ENCODE data around the gene PRDM16.

DNA sequence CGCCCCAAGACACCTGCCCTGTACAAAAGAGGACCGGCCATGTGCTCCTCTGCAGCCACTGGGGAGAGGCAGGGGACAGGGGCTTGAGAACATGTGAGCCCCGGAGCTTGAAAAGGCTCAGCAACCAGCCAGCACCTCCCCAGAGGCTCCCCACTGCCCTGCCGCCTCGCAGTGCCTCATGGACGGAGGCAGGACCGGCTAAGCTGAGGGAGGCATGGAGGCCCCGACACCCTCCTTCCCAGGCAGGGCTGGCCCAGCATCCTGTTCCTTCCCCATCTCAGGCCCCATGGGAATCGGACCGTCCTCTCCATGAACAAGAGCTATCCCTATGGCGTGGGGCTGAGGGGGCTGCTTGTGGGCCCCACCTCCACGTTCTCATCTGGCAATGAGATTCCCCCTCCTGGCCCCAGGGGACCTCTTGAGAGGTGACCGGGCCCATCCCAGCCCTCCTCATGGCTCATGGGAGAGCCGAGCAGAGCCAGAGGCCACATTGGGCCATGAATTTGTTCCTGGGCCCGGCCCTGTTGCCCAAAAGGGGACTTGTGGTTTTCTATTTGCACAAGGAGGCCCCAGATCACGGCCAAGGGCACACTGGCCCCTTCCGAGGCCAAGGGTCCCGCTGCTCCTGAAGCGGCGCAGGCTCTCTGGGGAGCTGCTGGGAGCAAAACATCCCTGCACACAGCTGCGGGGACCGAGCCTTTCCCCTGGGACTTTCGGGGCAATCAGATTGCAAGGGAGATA is 320.3 kb downstream of the PRDM16 start:
- TF ChIP-seq, protein P1, sequence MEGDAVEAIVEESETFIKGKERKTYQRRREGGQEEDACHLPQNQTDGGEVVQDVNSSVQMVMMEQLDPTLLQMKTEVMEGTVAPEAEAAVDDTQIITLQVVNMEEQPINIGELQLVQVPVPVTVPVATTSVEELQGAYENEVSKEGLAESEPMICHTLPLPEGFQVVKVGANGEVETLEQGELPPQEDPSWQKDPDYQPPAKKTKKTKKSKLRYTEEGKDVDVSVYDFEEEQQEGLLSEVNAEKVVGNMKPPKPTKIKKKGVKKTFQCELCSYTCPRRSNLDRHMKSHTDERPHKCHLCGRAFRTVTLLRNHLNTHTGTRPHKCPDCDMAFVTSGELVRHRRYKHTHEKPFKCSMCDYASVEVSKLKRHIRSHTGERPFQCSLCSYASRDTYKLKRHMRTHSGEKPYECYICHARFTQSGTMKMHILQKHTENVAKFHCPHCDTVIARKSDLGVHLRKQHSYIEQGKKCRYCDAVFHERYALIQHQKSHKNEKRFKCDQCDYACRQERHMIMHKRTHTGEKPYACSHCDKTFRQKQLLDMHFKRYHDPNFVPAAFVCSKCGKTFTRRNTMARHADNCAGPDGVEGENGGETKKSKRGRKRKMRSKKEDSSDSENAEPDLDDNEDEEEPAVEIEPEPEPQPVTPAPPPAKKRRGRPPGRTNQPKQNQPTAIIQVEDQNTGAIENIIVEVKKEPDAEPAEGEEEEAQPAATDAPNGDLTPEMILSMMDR (IDR thresholded peaks at IDR 0.05; ENCODE audit: control extremely low read depth in 1 of 3, insufficient read depth in 1 of 3, low read depth in 1 of 3, low read length in 3 of 3): no peak
- TF ChIP-seq SIN3A (conservative IDR thresholded peaks at IDR 0.05 in 1 of 2, IDR thresholded peaks at IDR 0.05 in 1 of 2; ENCODE audit: low read depth in 1 of 2, low read length in 2 of 2) (no peak), TAF1 (IDR thresholded peaks at IDR 0.05; ENCODE audit: low read depth, low read length) (no peak), POLR2AphosphoS5 (IDR thresholded peaks at IDR 0.05; ENCODE audit: low read depth, low read length) (no peak), ZNF274 (IDR thresholded peaks at IDR 0.05; ENCODE audit: borderline replicate concordance, extremely low read depth, low read length) (no peak)

Measured in H1 (cell line).